GM12864 (cell line): ENCODE measurements around the gene ICAM1.

Experiments
- DNase-seq: peaks from one replicate; pipeline ENCODE4 v3.0.0-alpha.2; 2011; ENCODE audit warnings: low read depth
- H3K4me3 ChIP-seq: 2 replicates; pipeline ENCODE4 v1.5.1; 2011; ENCODE audit warnings: mild to moderate bottlenecking, low read depth, low read length, control low read depth
- CTCF ChIP-seq: IDR thresholded peaks from 2 replicates; pipeline ENCODE4 v1.5.1; 2011; ENCODE audit warnings: low read depth, mild to moderate bottlenecking, moderate library complexity, low read length, control low read depth, inconsistent platforms; ENCODE audit errors: missing control alignments

ICAM1 gene

GRCh38 chr19:10246511-10246910, 24.4 kb upstream of the ICAM1 start:
- no peak for DNase-seq
- no peak overlapping the region for H3K4me3 ChIP-seq
- TF ChIP-seq CTCF = no peak

- TF ChIP-seq CTCF = peak; percentile 4
- peak; percentile 98 for DNase-seq
- peak within 1 kb of the TSS; percentile 77 for H3K4me3 ChIP-seq
These were observed 18.9 kb upstream of the ICAM1 start, which contains the start of gene MRPL4 for GRCh38 chr19:10251792-10252694. Gene MRPL4 (plus strand): TSS chr19:10252214. CDS start chr19:10252254, 40 bp downstream.

- DNase-seq = no peak
- TF ChIP-seq CTCF = no peak
- peak overlapping the region; percentile 77 for H3K4me3 ChIP-seq
These were observed 18.2 kb upstream of the ICAM1 start for GRCh38 chr19:10252707-10253106.

GRCh38 chr19:10254244-10254643, 16.7 kb upstream of the ICAM1 start:
- no peak overlapping the region for H3K4me3 ChIP-seq
- DNase-seq = no peak
- TF ChIP-seq CTCF = no peak

- TF ChIP-seq CTCF = no peak
- no peak for DNase-seq
- no peak overlapping the region for H3K4me3 ChIP-seq
These were observed 15.6 kb upstream of the ICAM1 start for GRCh38 chr19:10255358-10255757.

GRCh38 chr19:10256551-10256950, 14.4 kb upstream of the ICAM1 start:
- no peak for TF ChIP-seq CTCF
- no peak for DNase-seq
- no peak overlapping the region for H3K4me3 ChIP-seq
